ENCODE measurements around the gene ARL6IP4.

Gene ARL6IP4

DNA sequence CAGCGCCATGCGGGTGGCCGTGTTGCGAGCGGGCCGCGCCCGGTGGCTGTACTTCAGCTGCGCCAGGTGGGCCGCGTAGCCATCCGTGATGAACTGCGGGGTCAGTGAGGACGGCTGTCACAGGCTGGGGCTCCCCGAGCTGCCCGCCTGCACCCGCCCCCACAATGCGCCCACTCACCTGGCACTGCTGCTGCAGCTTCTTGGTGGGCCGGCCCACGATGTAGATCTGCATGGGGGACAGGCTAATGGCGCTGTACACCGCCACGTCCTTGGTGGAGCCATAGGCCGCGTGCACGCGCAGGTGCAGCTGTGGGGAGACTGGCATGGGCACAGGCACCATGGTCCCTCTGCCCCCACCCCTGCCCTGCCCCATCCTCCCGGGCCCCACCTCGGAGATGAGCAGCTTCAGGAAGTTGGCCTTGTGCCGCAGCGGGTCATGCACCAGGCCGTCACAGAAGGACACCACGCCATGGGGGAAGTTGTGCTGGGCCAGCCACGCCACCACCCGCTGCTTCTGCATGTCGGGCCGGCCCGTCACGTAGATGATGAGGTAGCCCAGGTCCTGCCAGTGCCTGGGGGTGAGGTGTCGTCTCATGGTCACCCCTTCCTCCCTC is 5.9 kb downstream of the ARL6IP4 start:
- TF ChIP-seq YY1 (IDR thresholded peaks at IDR 0.05; ENCODE audit: low read depth), result no peak
- TF ChIP-seq TAF1 (IDR thresholded peaks at IDR 0.05; ENCODE audit: low read depth), result no peak
- no peak for TF ChIP-seq TEAD4 (IDR thresholded peaks at IDR 0.05)
- no peak for TF ChIP-seq EGR1 (IDR thresholded peaks at IDR 0.05)
- no peak for TF ChIP-seq FOXM1 (IDR thresholded peaks at IDR 0.05; ENCODE audit: borderline replicate concordance, low read depth)
- TF ChIP-seq, protein P1, sequence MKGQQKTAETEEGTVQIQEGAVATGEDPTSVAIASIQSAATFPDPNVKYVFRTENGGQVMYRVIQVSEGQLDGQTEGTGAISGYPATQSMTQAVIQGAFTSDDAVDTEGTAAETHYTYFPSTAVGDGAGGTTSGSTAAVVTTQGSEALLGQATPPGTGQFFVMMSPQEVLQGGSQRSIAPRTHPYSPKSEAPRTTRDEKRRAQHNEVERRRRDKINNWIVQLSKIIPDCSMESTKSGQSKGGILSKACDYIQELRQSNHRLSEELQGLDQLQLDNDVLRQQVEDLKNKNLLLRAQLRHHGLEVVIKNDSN (IDR thresholded peaks at IDR 0.05), result no peak
- no peak for TF ChIP-seq NFIC (IDR thresholded peaks at IDR 0.05)
- TF ChIP-seq EP300 (IDR thresholded peaks at IDR 0.05; ENCODE audit: borderline replicate concordance), result no peak
- TF ChIP-seq, protein P2, sequence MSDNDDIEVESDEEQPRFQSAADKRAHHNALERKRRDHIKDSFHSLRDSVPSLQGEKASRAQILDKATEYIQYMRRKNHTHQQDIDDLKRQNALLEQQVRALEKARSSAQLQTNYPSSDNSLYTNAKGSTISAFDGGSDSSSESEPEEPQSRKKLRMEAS (IDR thresholded peaks at IDR 0.05), result no peak
- TF ChIP-seq CEBPB (IDR thresholded peaks at IDR 0.05), result no peak
- TF ChIP-seq ZBTB7A (IDR thresholded peaks at IDR 0.05; ENCODE audit: low read depth), result no peak
- TF ChIP-seq, protein P3, sequence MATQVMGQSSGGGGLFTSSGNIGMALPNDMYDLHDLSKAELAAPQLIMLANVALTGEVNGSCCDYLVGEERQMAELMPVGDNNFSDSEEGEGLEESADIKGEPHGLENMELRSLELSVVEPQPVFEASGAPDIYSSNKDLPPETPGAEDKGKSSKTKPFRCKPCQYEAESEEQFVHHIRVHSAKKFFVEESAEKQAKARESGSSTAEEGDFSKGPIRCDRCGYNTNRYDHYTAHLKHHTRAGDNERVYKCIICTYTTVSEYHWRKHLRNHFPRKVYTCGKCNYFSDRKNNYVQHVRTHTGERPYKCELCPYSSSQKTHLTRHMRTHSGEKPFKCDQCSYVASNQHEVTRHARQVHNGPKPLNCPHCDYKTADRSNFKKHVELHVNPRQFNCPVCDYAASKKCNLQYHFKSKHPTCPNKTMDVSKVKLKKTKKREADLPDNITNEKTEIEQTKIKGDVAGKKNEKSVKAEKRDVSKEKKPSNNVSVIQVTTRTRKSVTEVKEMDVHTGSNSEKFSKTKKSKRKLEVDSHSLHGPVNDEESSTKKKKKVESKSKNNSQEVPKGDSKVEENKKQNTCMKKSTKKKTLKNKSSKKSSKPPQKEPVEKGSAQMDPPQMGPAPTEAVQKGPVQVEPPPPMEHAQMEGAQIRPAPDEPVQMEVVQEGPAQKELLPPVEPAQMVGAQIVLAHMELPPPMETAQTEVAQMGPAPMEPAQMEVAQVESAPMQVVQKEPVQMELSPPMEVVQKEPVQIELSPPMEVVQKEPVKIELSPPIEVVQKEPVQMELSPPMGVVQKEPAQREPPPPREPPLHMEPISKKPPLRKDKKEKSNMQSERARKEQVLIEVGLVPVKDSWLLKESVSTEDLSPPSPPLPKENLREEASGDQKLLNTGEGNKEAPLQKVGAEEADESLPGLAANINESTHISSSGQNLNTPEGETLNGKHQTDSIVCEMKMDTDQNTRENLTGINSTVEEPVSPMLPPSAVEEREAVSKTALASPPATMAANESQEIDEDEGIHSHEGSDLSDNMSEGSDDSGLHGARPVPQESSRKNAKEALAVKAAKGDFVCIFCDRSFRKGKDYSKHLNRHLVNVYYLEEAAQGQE (IDR thresholded peaks at IDR 0.05; ENCODE audit: low read depth), result no peak

DNA sequence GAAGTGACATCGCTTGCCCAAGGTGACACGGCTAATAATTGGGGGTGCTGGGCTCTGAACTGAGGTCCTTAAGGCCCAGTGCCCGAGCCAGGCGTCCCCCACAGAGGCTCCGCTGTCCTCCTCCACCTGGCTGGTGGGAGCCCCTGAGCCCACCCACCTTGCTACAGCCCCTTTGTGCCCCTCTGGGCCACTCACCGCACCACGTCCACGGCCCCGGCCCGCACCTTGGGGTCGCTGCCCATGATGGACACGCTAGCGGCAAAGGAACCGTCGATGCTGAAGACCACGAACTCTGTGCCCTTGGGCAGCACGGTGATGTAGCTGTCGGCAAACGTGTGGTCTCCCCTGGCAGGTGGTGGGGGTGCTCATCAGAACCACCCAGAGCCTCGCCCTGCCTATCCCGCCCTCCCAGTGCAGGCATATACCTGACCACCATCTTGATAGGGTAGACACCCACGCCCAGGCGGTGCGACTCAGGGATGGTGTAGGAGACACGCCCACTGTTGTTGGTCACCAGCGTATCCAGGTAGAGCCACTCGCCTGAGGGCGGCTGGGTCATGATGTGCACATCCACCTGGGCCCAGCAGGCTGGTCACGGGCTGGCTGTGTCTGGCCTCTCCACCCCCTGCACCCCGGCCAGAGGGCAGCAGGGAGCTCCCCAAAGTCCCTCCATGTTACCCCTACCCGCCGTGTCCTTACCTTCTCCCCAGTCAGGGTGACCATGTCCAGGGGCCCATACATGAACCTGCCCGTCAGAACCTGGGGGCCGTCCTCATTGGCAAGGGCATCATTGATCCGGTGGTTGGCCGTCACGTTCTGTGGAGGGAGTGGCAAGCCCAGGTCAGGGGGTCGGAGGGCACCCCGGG is 6.8 kb downstream of the ARL6IP4 start:
- TF ChIP-seq, protein P1 (IDR thresholded peaks at IDR 0.05), result no peak
- TF ChIP-seq TEAD4 (IDR thresholded peaks at IDR 0.05), result no peak
- no peak for TF ChIP-seq ZBTB7A (IDR thresholded peaks at IDR 0.05; ENCODE audit: low read depth)
- TF ChIP-seq FOXM1 (IDR thresholded peaks at IDR 0.05; ENCODE audit: borderline replicate concordance, low read depth), result no peak
- TF ChIP-seq CREB1 (IDR thresholded peaks at IDR 0.05; ENCODE audit: low read depth), result no peak
- TF ChIP-seq, protein P2 (IDR thresholded peaks at IDR 0.05), result no peak
- no peak for TF ChIP-seq NFIC (IDR thresholded peaks at IDR 0.05)

DNA sequence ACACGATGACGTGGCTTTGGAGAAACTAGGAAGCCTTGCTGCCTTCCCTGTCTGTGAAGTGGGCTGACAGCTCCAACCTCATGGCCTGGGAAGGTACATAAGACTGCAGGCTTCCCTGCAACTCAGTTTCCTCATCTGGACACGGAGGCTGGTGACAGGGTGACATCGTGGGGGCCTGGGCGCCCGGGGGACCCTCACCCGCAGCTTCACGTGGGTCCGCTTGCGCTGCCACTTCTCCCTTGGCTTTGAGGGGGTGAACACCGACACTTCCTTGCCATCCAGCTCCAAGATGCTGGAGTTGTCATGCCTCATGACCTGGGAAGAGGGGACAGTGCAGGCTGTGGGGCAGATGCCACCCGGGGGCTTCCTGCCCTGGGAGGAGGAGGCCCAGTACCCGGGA is 7.6 kb downstream of the ARL6IP4 start:
- no peak for TF ChIP-seq EP300 (IDR thresholded peaks at IDR 0.05; ENCODE audit: borderline replicate concordance)
- no peak for TF ChIP-seq NFIC (IDR thresholded peaks at IDR 0.05)
- TF ChIP-seq TEAD4 (IDR thresholded peaks at IDR 0.05), result no peak
- TF ChIP-seq ZBTB7A (IDR thresholded peaks at IDR 0.05; ENCODE audit: low read depth), result no peak
- TF ChIP-seq FOXM1 (IDR thresholded peaks at IDR 0.05; ENCODE audit: borderline replicate concordance, low read depth), result no peak
- TF ChIP-seq YY1 (IDR thresholded peaks at IDR 0.05; ENCODE audit: low read depth), result no peak
- TF ChIP-seq EGR1 (IDR thresholded peaks at IDR 0.05), result no peak
- no peak for TF ChIP-seq RAD21 (IDR thresholded peaks at IDR 0.05; ENCODE audit: low read depth)
- TF ChIP-seq CREB1 (IDR thresholded peaks at IDR 0.05; ENCODE audit: low read depth), result no peak

DNA sequence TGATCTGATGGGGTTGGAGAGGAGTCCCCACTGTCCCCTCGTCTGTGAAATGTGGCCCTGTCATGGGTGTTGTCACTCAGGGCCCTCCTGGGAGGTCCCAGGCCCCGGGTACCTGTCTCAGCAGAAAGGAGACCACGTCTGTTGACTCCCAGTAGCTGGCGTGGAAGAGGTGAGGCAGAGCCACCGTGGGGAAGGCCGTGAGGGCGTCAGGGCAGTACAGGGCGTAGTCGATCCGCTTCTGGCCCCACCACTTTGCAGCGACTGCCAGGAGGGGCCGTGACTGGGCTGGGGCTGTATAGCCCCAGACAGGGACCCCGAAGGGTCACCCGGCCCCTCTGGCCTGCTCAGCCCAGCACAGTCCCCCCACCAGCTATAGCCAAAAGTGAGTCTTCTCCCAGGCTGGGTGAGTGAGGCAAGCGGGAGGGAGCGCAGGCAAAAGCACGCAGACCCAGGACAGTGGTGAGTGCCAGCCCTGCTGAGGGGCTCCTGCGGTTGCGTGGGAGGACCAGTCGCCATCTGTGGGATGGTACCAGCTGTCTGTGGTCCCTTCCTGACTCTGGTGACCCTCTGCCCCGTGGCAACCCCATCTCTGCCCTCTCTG is 8.2 kb downstream of the ARL6IP4 start:
- TF ChIP-seq EP300 (IDR thresholded peaks at IDR 0.05; ENCODE audit: borderline replicate concordance) (no peak), TCF12 (IDR thresholded peaks at IDR 0.05; ENCODE audit: low read depth) (no peak), CREB1 (IDR thresholded peaks at IDR 0.05; ENCODE audit: low read depth) (no peak), TAF1 (IDR thresholded peaks at IDR 0.05; ENCODE audit: low read depth) (no peak), ZBTB7A (IDR thresholded peaks at IDR 0.05; ENCODE audit: low read depth) (no peak), RAD21 (IDR thresholded peaks at IDR 0.05; ENCODE audit: low read depth) (no peak), YY1 (IDR thresholded peaks at IDR 0.05; ENCODE audit: low read depth) (no peak), TEAD4 (IDR thresholded peaks at IDR 0.05) (no peak), CEBPB (IDR thresholded peaks at IDR 0.05) (no peak), FOXM1 (IDR thresholded peaks at IDR 0.05; ENCODE audit: borderline replicate concordance, low read depth) (no peak), NFIC (IDR thresholded peaks at IDR 0.05) (no peak), EGR1 (IDR thresholded peaks at IDR 0.05) (no peak)
- TF ChIP-seq, protein P3 (IDR thresholded peaks at IDR 0.05; ENCODE audit: low read depth), result no peak
- TF ChIP-seq, protein P1 (IDR thresholded peaks at IDR 0.05), result no peak
- TF ChIP-seq, protein P2 (IDR thresholded peaks at IDR 0.05), result no peak
